DMS153 treated with DMSO at 0.1 percent for 48 hours (cell line): ENCODE results near the gene RRP1B.

Experiments used
- DNase-seq: peaks from one replicate; lab custom pipeline; 2025; ENCODE audit not compliant: unreplicated experiment; lab: John Stamatoyannopoulos, UW

RRP1B gene

GRCh38 chr21:43740497-43741156, 81.3 kb downstream of the RRP1B start:
- DNase-seq: no peak

GRCh38 chr21:43741423-43742096, 82.2 kb downstream of the RRP1B start:
- no peak for DNase-seq

DNA sequence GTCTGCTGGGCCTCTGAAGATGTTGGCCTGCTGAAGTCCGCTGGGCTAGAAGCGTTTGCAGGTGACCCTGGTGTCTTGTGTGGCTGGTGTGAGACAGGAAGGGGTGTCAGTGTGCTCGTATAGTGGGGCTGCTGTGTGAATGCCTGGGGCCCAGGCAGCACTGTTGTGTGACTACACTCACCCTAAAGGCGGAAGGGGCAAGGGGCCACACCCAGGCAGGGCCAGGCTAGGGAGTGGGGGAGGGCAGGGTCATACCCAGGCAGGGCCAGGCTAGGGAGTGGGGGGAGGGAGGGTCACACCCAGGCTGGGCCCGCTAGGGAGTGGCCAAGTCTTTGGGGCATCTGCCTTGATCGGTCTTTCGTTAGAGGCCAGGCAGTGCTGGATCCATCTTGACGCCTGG, 84.6 kb downstream of the RRP1B start:
- DNase-seq: no peak

DNA sequence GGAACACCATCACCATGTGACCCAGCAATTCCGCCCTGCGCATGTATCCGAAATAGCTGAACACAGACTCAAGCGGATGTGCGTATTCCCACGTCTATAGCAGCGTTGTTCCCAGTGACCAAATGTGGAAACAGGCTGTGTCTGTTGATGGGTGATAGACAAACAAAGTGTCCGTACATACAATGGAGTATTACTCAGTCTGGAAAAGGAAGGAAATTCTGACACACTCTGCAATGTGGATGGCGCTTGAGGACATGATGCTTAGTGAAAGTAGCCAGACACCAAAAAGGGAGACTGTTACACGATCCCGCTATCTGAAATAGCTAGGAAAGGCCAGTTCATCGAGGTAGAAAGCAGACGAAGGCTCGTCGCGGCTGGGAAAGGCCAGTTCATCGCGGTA, 85.4 kb downstream of the RRP1B start:
- no peak for DNase-seq
